B cell (primary cell): Measurements from ENCODE around the gene SEMA4G. TPM values are rescaled to one million over a fixed set of nuclear protein-coding genes. Genes with fewer than 3 reads are reported as not detected.

ENCODE experiments used
- ATAC-seq: fragments of 200-7000 bp; cut with Tn5 transposase; one replicate; pipeline ENCODE4 v1.10.0; 2021; ENCODE audit warnings: low read depth, mild to moderate bottlenecking, moderate number of reproducible peaks, moderate library complexity
- CTCF ChIA-PET: fragments of 350-600 bp; sonication (Branson Sonifier 250); formaldehyde crosslinking; loops from one replicate; lab custom pipeline; 2021; ENCODE audit warnings: antibody characterized with exemption, inconsistent platforms; lab: Charles Lee
- POLR2A ChIA-PET: fragments of 350-600 bp; sonication (Branson Sonifier 250); formaldehyde crosslinking; loops from one replicate; lab custom pipeline; 2021; ENCODE audit warnings: antibody characterized with exemption; lab: Charles Lee
- DNase-seq: peaks from one replicate; pipeline ENCODE4 v3.0.0; 2013
- H2AFZ ChIP-seq: 2 replicates; pipeline ENCODE4 v1.6.1; 2012; ENCODE audit warnings: mild to moderate bottlenecking, low read depth, low read length; ENCODE audit not compliant: insufficient read depth, poor library complexity, severe bottlenecking
- H3K27ac ChIP-seq, 2 donors: 1 replicate in 1 of 2; 2 replicates in 1 of 2; pipeline ENCODE4 v1.5.1; 2012 to 2013; ENCODE audit warnings: low read length in 2 of 2, mild to moderate bottlenecking in 2 of 2, moderate library complexity in 1 of 2
- H3K27me3 ChIP-seq, 4 experiments: fragments of 200-600 bp in 1 of 4; sonication (generic) in 1 of 4; replicated peaks in 1 of 4; 1 replicate in 2 of 4; 2 replicates in 2 of 4; pipeline versions ENCODE4 v1.6.1 to v1.7.0; 2013 to 2016; ENCODE audit warnings: low read length in 3 of 4, mild to moderate bottlenecking in 2 of 4, mixed read lengths in 1 of 4, moderate library complexity in 1 of 4; ENCODE audit not compliant: insufficient read depth in 4 of 4, control insufficient read depth in 3 of 4; ENCODE audit errors: control extremely low read depth in 1 of 4
- H3K36me3 ChIP-seq, 2 experiments: replicated peaks in 1 of 2; 1 replicate in 1 of 2; 2 replicates in 1 of 2; pipeline versions ENCODE4 v1.6.1 to v1.7.1; 2013; ENCODE audit warnings: low read length in 1 of 2; ENCODE audit not compliant: insufficient read depth in 2 of 2, control insufficient read depth in 1 of 2; ENCODE audit errors: control extremely low read depth in 1 of 2, extremely low read depth in 1 of 2
- H3K4me1 ChIP-seq, 2 donors: fragments of 200-600 bp in 1 of 2; sonication (generic) in 1 of 2; 1 replicate in 1 of 2; 2 replicates in 1 of 2; pipeline versions ENCODE4 v1.5.1 to v1.6.1; 2013 to 2017; ENCODE audit warnings: low read length in 2 of 2; ENCODE audit not compliant: control insufficient read depth in 2 of 2, insufficient read depth in 2 of 2
- H3K4me2 ChIP-seq: replicated peaks from 2 replicates; pipeline ENCODE3; 2012; ENCODE audit warnings: mild to moderate bottlenecking, low read depth, low read length; ENCODE audit not compliant: poor library complexity, severe bottlenecking
- H3K4me3 ChIP-seq, 5 experiments: fragments of 200-600 bp in 1 of 5; sonication (generic) in 1 of 5; 1 replicate in 3 of 5; 2 replicates in 2 of 5; pipeline versions ENCODE4 v1.5.1 to v1.7.0; 2011 to 2016; ENCODE audit warnings: low read length in 4 of 5, mild to moderate bottlenecking in 4 of 5, low read depth in 2 of 5, control low read depth in 1 of 5, moderate library complexity in 1 of 5; ENCODE audit not compliant: insufficient read depth in 1 of 5; ENCODE audit errors: control extremely low read depth in 1 of 5, extremely low read depth in 1 of 5
- H3K79me2 ChIP-seq: fragments of 200-600 bp; sonication (generic); one replicate; pipeline ENCODE4 v1.6.0; 2016; ENCODE audit warnings: low read length; ENCODE audit not compliant: control insufficient read depth, insufficient read depth
- H3K9ac ChIP-seq: fragments of 200-600 bp; sonication (generic); 2 replicates; pipeline ENCODE4 v1.6.1; 2017; ENCODE audit warnings: mild to moderate bottlenecking, low read length, moderate library complexity
- H3K9me3 ChIP-seq, 3 donors: one replicate each; pipeline versions ENCODE4 v1.6.1 to v1.7.1; 2013; ENCODE audit warnings: low read length in 2 of 3; ENCODE audit not compliant: control insufficient read depth in 2 of 3, insufficient read depth in 1 of 3; ENCODE audit errors: control extremely low read depth in 1 of 3
- H4K20me1 ChIP-seq: 2 replicates; pipeline ENCODE4 v1.6.0; 2012; ENCODE audit warnings: mild to moderate bottlenecking, low read length; ENCODE audit not compliant: insufficient read depth, control insufficient read depth, poor library complexity, severe bottlenecking
- H3K27ac Mint-ChIP-seq: one replicate; pipeline ENCODE4 v1.8.0; 2021; ENCODE audit warnings: mixed read lengths
- H3K27me3 Mint-ChIP-seq: one replicate; pipeline ENCODE4 v1.8.0; 2021; ENCODE audit warnings: mixed read lengths
- H3K4me1 Mint-ChIP-seq: one replicate; pipeline ENCODE4 v1.8.0; 2021; ENCODE audit warnings: mixed read lengths
- H3K4me3 Mint-ChIP-seq: one replicate; pipeline ENCODE4 v1.8.0; 2021; ENCODE audit warnings: mixed read lengths
- H3K9me3 Mint-ChIP-seq: one replicate; pipeline ENCODE4 v1.8.0; 2022; ENCODE audit warnings: mixed read lengths; ENCODE audit not compliant: insufficient read depth
- CTCF ChIP-seq: fragments of 200-600 bp; IDR thresholded peaks from one replicate; pipeline ENCODE4 v1.8.0; 2022; ENCODE audit warnings: antibody characterized with exemption, mild to moderate bottlenecking
- EZH2 ChIP-seq: IDR thresholded peaks from 2 replicates; pipeline ENCODE4 v1.6.1; 2012; ENCODE audit warnings: borderline replicate concordance, low read depth, mild to moderate bottlenecking, moderate library complexity, low read length; ENCODE audit not compliant: insufficient read depth, poor library complexity, severe bottlenecking
- WGBS: methylation state at CpG from one replicate; pipeline ENCODE4 v1.1.5; 2013; ENCODE audit warnings: missing lambda C conversion rate; ENCODE audit not compliant: insufficient coverage; 5-methylcytosine and 5-hydroxymethylcytosine counted together
- intact Hi-C: fragments of 100-400 bp; cut with micrococcal nuclease; formaldehyde crosslinking; loops from one replicate; pipeline ENCODE4 v1.10.0; 2022
- polyA plus RNA-seq: library from polyadenylated mRNA; depleted of rRNA; stranded (reverse); fragments of >200 nt; gene quantifications from 2 replicates; pipeline ENCODE4 v1.2.3, GENCODE V29; 2012
- total RNA-seq, 2 donors: library from RNA; stranded (reverse); fragments of 120-200 nt in 1 of 2; gene quantifications; 1 replicate in 1 of 2; 2 replicates in 1 of 2; pipeline versions ENCODE4 v1.2.3 to v1.2.4, GENCODE V29; 2013 to 2022

SEMA4G gene
- total and polyA plus RNA-seq, 2 donors (not counting 1 experiment from before 2014, with no cell fraction given): 0.84 to 0.96 TPM

- peaks cover 36% of the 10 kb centered on the region for H3K4me1 Mint-ChIP-seq
Measured at GRCh38 chr10:100987685-100988049, 18.4 kb downstream of the SEMA4G start.

More at GRCh38 chr10:100987685-100988049, 18.4 kb downstream of the SEMA4G start:
- TF ChIP-seq EZH2: no peak
- no peak for TF ChIP-seq CTCF
- DNase-seq (no peak), ATAC-seq (no peak)
- peak overlapping the region; percentile 68 to 95 (median 94) for H3K4me3 ChIP-seq
- no peaks in the 10 kb centered on the region for H3K27me3 Mint-ChIP-seq
- H2AFZ ChIP-seq: peak overlapping the region; percentile 98
- no peaks in the 10 kb centered on the region for H3K9me3 Mint-ChIP-seq
- ChIA-PET CTCF (interaction anchor here (1.3 to 5.6 kb wide), 4 partner anchors 10 to 27 kb away, joined by 3 to 49 read pairs (median 16); partner anchors contain the start of gene LZTS2), POLR2A (interaction anchor here (2.4 kb wide), 1 partner anchor 9 kb away, joined by 15 read pairs; no protein-coding TSS in a partner anchor)
- intact Hi-C loops: loop anchor here (1.0 to 2.0 kb wide), 5 partner anchors 10 to 701 kb away; partner anchors contain the start of genes BLOC1S2 and SLF2
- H3K27ac Mint-ChIP-seq: peak overlapping the region; percentile 84
- peaks cover 18 to 28% of the 10 kb centered on the region in 2 donors for H3K4me1 ChIP-seq
- peak overlapping the region; percentile 77 for H3K9ac ChIP-seq
- H3K27ac ChIP-seq: peak overlapping the region; percentile 15 to 51
- H4K20me1 ChIP-seq: peaks cover 22% of the 10 kb centered on the region
- H3K9me3 ChIP-seq: no peaks in the 10 kb centered on the region
- H3K36me3 ChIP-seq: peaks cover 0 to 33% of the 10 kb centered on the region in 2 experiments
- H3K4me3 Mint-ChIP-seq: peak overlapping the region; percentile 97
- peaks cover 47% of the 10 kb centered on the region for H3K79me2 ChIP-seq
- peak overlapping the region; percentile 82 for H3K4me2 ChIP-seq
- 2% methylated on average over 14 of the region's 15 CpGs for WGBS
- no peaks in the 10 kb centered on the region for H3K27me3 ChIP-seq
